Nephron progenitor cell (in vitro differentiated cells): ENCODE data around the gene ABHD17C.
A peak's percentile ranks its signal among the peaks of the same experiment; 100 is the strongest.

Experiments used
- DNase-seq: peaks from one replicate; pipeline ENCODE4 v3.0.0; 2021
- H3K27ac Mint-ChIP-seq: 2 replicates; pipeline ENCODE4 v1.8.0; 2021; ENCODE audit warnings: mild to moderate bottlenecking, moderate library complexity, mixed read lengths
- H3K27me3 Mint-ChIP-seq: 2 replicates; pipeline ENCODE4 v1.8.0; 2021; ENCODE audit warnings: mild to moderate bottlenecking, low read depth, mixed read lengths; ENCODE audit not compliant: poor library complexity
- H3K36me3 Mint-ChIP-seq: 2 replicates; pipeline ENCODE4 v1.8.0; 2021; ENCODE audit warnings: low read depth, mixed read lengths
- H3K4me1 Mint-ChIP-seq: 2 replicates; pipeline ENCODE4 v1.8.0; 2021; ENCODE audit warnings: mixed read lengths
- H3K4me3 Mint-ChIP-seq: 2 replicates; pipeline ENCODE4 v1.8.0; 2021; ENCODE audit warnings: mild to moderate bottlenecking, moderate library complexity, mixed read lengths
- H3K9me3 Mint-ChIP-seq: 2 replicates; pipeline ENCODE4 v1.8.0; 2021; ENCODE audit warnings: mild to moderate bottlenecking, moderate library complexity, mixed read lengths
- CTCF ChIP-seq: fragments of 200-600 bp; sonication (generic); IDR thresholded peaks from 2 replicates; pipeline ENCODE4 v1.5.0; 2021; ENCODE audit warnings: antibody characterized with exemption

Gene ABHD17C

DNA sequence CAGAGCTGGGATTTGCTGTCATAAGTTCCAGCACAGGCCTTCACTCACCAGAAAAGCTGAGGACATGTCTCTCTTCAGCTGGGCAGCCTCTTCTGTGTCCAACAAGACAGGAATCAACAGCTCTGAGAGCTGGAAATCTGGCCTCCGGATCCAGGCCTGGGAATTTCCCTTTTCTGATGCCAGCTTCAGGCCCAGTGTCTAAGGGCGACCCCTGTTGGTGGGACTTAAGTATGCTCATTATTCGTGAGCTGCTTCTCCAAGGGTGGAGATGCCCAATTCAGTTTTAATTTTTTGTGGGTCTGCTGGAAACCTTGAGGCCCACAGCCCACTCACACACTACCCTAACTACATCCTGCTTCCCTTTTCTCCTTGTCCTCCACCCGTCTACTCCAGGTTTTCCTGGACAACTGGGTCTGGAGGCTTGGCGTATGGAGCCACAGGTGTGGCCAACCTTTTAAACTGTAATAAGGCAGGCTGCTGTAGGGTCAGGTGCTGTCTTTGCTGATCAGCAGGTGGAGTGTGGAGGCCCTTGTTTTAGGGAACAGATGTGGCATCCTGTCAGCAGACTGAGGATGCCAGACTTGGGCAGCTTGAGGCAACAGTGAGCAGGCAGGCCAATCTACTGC lies 81.4 kb downstream of the ABHD17C start:
- peak; percentile 80 for DNase-seq
- H3K27me3 Mint-ChIP-seq = peaks cover 34% of the 10 kb centered on the region
- H3K9me3 Mint-ChIP-seq = no peaks in the 10 kb centered on the region
- H3K27ac Mint-ChIP-seq = no peak overlapping the region
- peaks cover 59% of the 10 kb centered on the region for H3K4me1 Mint-ChIP-seq
- no peak overlapping the region for H3K4me3 Mint-ChIP-seq
- H3K36me3 Mint-ChIP-seq = no peaks in the 10 kb centered on the region
- TF ChIP-seq CTCF = peak; percentile 78

GRCh38 chr15:80777137-80777536 lies 82.0 kb downstream of the ABHD17C start:
- Mint-ChIP-seq H3K27me3 (peaks cover 40% of the 10 kb centered on the region), H3K27ac (no peak overlapping the region), H3K4me1 (peaks cover 59% of the 10 kb centered on the region), H3K9me3 (no peaks in the 10 kb centered on the region), H3K36me3 (no peaks in the 10 kb centered on the region), H3K4me3 (no peak overlapping the region)
- TF ChIP-seq CTCF = no peak
- peak; percentile 12 for DNase-seq

DNA sequence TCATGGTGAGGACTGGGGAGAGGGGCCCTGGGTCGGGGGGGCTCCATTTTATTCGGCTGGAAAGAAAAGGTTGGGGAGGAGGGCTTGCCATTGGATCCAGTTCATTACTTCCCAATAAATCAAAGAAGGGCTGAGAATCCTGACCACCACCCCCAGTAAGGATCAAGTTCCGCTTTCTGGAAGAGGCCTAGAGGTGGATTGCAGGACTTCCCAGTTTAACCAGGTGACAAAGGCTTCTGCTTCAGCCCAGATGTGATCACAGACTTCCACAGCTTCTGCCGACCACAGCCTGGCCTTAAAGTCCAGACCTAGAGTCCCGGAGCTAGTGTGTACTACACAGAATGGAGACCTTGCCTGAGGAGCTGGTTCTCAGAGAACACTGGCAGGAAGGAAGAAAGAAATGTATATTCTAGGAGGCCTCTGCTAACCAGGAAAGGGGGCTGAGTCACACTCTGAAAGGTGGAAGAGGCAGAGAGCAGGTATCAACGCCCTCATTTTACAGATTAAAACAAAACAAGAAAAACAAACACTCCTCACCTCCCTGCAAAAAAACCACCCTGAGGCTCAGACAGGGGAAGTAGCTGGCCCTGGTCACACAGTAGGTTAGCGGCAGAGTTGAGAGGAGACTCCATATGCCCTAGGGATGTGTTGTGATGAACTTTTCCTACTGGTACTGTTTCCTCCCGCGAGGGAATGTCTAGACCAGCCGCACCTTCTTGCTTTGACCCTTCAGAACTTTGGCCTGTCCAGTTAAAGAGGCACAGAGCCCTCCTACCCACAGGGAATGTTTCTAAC lies 82.9 kb downstream of the ABHD17C start:
- Mint-ChIP-seq H3K4me1 (peaks cover 59% of the 10 kb centered on the region), H3K27me3 (peaks cover 49% of the 10 kb centered on the region), H3K36me3 (no peaks in the 10 kb centered on the region), H3K9me3 (no peaks in the 10 kb centered on the region), H3K4me3 (peak overlapping the region; percentile 67), H3K27ac (peak overlapping the region; percentile 79)
- TF ChIP-seq CTCF = no peak
- DNase-seq = peak; percentile 30

GRCh38 chr15:80778621-80778963 lies 83.5 kb downstream of the ABHD17C start:
- peaks cover 53% of the 10 kb centered on the region for H3K27me3 Mint-ChIP-seq
- H3K36me3 Mint-ChIP-seq = no peaks in the 10 kb centered on the region
- peaks cover 58% of the 10 kb centered on the region for H3K4me1 Mint-ChIP-seq
- TF ChIP-seq CTCF = no peak
- no peaks in the 10 kb centered on the region for H3K9me3 Mint-ChIP-seq
- no peak overlapping the region for H3K27ac Mint-ChIP-seq
- no peak for DNase-seq
- H3K4me3 Mint-ChIP-seq = no peak overlapping the region

- H3K27ac Mint-ChIP-seq = peak within 1 kb of the TSS; percentile 61
- peaks cover 53% of the 10 kb centered on the region for H3K4me1 Mint-ChIP-seq
- peaks cover 53% of the 10 kb centered on the region for H3K27me3 Mint-ChIP-seq
- H3K36me3 Mint-ChIP-seq = no peaks in the 10 kb centered on the region
- H3K4me3 Mint-ChIP-seq = peak within 1 kb of the TSS; percentile 84
- TF ChIP-seq CTCF = peak; percentile 61
- DNase-seq = peak; percentile 89
- H3K9me3 Mint-ChIP-seq = no peaks in the 10 kb centered on the region
These were observed 84.0 kb downstream of the ABHD17C start, which contains the start of gene CEMIP for GRCh38 chr15:80778964-80779657. Gene CEMIP, plus strand, starts transcription at chr15:80779370. Its CDS starts 94,510 bp downstream, at chr15:80873880.
